ENCODE data around the gene AFG3L2.

Gene AFG3L2

DNA sequence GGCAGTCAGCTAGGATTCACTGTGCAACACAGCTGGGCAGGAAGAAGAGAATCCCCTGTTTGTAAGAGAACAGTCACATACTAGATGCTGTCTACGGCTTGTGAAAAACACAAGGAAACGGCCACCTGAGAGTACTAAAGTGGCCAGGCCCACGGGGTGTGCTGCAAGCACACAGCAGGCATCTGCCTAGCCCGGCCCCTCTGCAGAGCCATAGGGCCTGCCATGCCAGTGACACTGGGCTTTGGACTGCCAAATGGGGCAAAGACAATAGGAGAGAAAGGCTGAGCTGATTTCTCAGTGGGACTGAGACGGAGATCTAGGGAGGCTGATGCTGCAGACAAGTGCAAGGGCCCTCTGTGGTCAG is 58.7 kb downstream of the AFG3L2 start:
- DNase-seq = no peak

DNA sequence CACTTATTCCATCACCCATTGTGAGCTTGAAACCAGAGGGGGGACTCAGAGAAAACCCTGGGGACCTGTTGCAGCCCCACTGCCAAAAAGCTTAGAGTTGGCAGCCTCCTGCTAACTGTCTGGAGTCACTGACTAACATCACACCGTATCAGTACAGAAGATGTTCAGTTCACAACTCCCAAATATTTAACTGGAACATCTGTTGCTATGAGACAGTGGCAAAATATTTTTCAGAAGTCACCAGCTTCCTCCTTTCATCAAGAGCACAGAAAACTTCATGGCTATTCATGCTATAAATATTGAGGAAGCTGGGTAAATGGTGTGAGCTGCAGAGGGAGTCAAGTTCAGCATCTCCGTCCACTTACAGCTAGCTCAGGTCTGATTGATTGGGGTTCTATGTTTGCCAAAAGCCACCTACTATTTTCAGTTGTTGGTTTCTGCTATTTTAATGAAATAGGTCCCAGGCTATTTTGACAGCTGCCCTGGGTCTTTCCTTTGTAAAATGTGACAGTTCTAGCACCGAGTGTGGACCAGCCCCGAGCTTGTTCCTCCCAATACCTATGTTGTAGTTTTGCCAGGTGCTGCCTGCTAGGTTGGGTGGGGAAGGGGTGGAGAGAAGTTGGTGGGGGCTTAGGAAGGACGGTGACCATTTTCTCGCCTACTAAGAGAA is 59.2 kb downstream of the AFG3L2 start:
- DNase-seq = no peak

DNA sequence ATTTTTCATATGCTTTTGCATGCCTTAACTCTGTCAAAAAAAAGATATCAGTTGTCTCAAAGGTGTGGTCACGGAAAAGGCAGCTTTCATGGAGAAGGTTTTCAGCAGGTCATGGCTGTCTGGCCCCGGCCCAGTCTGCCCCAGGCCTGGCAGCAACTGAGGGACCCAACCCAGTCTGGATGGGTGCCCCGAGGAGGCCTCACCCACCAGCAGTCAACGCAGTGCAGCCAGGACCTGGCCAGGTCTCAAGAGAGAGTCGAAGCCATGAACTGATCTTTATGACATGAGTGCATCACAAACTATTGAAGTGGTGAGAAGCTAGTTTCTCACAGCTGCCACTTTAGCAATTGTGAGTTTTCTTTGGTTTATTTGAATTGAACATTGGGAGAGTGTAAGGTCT is 61.1 kb downstream of the AFG3L2 start:
- DNase-seq = no peak

DNA sequence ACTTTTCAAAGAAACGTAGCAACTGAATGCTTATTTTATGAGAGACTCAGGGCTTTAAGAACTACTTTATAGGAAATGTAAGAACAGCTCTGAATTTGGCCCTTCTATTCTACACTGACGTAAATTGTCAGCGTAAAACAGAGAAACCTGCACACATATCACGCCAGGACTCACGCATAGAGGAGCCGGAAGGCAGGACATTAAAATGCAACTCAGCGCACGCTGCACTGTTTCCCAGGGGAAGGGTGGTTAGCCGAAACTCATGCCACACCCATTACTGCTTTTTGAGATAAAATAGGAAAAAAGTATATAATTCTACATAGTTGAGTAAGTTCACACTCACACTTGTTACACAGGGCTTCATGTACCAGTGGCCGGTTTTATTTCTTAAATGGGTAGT is 61.5 kb downstream of the AFG3L2 start:
- DNase-seq = no peak

DNA sequence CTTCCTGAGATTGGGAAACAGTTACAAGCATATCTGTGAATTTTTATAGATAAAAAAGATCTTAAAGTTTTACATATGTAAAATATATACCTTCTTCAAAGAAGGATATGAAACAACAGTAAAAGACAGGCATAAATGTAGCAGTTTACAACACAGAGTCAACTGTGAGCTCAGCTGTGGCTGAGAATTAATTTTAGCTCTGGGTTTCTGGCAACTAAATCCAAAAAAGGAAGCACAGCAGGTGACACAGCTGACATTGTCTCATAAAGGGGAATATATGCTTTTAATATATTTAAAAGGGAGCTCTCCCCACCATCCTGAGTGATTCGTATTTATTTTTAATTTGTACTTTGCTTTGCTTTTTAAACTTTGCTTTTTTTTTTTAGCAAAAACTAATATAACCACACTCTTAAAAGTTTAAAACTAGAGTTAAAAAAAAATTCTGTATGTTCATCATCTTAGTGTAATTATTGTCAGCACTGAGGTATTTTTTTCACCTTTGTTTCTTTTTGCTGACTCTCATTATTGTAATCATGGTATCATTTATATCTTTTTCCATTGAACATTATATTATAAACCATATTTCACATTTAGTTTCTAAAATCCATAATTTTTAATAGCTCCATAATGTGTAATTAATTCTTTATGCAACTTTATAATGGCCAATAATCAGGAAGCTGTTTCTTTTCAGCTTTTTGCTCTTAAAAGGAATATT is 62.3 kb downstream of the AFG3L2 start:
- DNase-seq = no peak

DNA sequence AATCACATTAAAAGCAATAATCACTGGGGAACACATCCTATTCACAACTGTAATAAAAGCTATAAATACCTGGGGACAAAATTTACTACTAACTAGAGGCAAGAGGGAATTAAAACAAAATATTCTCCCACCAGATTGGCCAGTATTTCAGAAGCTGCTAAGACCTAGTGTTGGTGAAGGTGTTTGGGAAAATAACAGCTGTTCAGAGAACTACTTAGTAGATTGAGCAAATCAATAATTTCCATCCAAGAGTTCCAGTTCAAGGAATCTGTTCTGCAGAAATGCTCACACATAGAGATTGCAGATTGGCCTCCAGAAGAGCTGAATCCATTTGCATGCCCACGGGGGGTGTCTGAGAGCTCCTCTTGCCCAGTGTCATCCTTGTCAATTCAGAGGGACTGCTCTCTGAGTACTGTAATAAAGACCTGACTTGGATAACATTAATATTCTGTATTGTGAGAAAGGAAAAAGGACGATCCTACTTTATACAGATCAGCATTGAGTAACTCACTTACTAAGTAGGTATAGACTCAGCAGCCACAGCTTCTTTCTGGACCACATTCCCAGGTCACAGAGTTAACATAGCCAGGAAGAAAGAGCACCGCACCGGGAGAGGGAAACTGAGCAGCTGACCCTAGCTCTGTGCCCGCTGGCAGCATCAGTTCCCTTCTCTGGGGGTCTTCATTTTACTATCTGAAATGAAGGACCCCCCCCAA is 63.3 kb downstream of the AFG3L2 start:
- DNase-seq = no peak

DNA sequence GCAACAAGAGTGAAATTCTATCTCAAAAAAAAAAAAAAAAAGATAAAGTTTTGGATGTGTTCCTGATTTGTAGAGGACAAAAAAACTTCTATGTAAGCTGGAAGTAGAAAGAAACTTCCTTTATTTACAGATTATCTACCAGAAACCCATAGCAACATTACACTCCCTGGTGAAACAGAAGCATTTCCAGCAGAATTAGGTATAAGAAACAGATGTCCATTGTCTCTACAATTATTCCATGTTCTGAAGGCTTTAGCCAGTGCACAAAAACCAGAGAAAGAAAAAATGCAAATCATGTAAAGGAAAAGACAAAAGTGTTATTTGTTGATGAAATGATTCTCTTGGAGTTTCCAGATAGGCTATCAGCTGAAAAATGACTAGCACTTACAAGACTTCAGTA is 64.1 kb downstream of the AFG3L2 start:
- no peak for DNase-seq

DNA sequence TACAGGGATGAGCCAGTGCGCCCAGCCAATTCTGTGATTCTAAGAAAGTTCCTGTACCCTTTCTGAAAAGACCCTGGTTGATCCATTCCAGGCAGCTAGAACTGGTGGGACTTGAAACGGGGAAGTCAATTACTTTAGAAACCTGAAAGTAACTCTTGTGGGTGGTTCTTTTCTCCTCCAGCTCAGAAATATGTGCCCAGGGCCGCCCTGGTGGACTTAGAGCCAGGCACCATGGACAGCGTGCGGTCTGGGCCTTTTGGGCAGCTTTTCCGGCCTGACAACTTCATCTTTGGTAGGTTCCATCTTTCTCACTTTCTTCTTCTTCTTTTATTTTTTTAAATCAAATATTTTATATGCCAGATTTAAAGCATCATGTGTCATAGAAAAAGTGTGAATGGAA is 66.3 kb downstream of the AFG3L2 start:
- no peak for DNase-seq

DNA sequence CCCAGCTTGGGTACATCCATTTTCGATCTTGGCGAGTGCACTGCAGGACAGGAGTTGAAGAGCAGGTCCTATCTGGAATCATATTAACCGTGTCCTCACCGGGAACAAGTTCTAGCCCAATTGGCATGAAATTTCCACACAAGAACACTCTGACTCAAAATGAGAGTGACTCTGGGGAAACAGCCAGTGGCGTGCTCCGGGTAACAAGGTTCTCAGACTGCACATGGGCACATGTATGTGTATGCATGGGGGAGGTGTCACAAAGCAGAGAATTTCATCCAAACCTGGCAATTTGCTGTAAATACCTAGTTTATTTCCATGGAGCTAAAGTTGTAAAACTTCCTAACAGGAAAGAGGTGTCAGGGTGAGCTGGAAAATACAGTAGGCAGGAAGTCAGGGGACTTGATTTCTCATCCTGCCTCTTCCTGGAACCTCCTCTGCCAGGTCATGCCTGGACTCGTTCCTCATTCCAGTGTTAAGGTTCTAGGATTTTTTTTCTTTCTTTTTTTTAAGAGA is 67.3 kb downstream of the AFG3L2 start:
- peak; percentile 24 for DNase-seq

DNA sequence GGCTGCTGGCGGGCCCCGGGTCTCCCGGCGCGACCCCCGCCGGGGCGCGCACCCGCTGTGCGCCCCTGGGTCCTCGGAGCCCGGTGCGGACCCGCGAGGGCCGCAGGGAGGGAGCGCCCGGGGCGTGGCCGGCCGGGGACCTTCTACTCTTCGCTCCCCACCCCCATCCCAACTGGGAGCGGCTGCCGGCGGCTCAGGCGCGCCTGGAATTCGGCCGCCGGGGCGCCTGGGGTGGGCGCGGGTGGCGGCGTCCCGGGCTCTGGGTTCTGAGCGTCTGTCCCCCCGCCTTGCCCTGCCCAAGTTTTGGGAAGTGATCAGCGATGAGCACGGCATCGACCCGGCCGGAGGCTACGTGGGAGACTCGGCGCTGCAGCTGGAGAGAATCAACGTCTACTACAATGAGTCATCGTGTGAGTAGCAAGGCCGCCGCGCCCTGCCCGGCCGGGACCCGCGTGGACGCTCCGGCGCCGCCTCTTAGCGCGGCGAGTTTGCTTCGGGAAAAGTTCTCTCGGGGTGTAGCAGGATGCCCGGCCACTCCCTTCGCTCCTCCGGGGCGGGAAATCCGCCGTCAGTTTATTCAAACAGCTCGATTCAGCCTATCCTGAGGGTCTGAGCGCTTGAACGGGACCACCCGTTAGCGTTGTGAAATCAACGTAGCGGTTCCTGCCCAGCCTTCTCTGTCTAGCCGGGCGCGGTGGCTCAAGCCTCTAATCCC is 68.5 kb downstream of the AFG3L2 start:
- peak; percentile 32 for DNase-seq

DNA sequence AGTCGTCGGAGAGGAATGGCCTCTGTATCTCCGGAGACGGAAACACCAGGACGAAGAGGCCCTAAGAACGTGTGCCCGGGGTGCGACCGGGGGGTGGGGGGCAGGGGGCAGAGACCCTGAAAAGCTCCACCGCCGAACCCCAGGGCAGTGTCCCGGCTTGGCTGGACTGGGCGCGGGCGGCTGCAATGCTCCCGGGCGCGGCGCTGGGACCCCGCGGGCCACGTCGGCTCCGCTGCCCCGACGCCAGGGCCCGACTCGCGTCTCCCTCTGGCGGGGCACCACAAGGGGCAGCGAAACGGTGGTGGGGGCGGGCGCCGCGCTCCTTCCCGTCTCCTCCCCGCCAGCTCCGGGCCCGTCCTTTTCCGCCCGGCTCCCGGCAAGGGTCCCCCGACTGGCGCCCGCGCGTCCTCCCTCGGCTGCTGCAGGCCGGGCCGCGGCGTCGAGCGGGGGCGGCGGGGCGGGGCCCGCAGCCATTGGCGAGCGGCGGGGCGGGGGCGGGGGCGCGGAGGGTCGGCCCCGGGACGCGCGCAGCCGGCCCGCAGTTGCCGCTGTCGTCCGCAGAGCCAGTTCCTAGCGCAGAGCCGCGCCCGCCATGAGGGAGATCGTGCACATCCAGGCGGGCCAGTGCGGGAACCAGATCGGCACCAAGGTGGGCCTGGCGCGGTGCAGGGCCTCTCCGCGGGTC is 69.2 kb downstream of the AFG3L2 start, which contains the start of gene TUBB6:
TUBB6 (plus strand) TSS at position 541 of the 685 bp plus-strand sequence; CDS start at position 593, 52 bp downstream.
- peak; percentile 6 for DNase-seq

DNA sequence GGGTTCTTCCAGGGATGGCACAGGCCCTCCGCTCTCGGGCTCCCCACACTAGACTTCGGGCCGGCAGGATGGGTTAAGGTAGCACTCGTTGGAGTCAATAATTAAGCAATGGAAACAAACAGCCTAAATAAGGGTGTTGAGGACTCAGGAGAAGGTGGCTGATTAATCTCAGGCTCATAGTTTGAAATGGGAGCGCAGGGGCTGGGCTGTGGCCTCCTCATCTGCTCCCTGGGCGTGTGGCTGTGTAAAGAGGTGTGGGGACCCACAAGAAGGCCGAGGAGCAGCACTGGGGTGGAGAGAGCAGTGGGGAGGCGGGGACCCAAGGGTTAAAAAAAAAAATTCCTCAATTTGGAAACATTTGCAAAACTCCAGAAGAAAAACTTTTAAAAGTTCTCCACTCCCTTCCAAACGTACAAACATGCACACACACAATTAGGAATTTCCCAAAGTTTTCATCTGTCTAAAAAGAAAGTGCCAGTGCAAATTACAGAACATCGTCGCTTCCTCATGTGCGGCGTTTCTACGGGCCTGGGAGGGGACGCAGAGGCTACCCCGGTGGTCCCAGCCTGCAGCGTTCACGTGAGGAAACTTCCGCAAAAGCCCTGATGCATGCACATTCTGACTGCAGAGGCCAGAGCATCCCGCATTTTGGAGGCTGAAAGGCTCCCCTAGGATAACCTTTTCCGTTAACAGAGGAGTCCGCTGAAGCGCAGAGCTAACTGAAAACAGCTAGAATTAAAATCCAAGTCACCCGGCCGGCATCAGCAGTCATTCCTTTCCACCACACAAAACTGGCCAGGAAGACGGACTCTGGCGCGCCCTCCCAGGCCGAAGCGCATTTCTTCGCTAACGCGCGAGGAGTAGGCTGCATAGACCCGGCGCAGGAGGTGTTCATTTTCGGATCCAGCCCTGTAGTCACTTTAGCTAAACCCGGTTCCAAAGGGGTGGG is 70.0 kb downstream of the AFG3L2 start:
- no peak for DNase-seq

DNA sequence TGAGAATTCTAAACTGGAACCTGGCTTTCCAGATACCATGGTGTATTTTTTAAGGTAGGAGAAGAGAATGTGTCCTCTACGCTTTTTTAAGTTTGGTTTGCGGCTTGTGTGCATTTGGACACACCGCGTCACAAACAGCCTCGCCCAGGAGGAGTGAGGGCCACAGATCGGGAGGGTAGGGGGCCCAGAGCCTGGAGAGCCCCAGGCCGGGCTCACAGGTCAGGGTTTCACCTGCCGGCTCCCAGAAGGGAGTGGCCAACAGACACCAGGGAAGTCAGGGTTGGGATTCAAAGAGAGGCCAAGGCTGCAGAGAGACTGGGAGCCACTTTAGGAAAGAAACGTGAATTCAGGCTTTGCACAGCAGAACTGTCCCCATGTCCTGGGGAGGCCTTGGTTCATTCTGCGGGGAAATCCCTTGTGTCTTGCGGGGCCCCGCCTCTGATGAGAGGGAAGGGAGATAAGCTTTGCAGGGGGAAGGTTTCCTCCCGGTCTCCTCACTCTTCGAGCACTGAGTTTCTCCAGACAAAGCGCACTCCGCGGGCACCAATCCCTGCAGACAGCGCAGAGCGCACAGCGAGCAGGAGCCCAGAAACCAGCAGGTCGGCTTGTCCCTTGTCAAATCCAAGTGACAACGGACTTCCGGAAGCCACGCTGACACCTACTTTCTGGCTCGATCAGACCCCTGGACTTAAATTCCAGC is 70.9 kb downstream of the AFG3L2 start:
- no peak for DNase-seq

DNA sequence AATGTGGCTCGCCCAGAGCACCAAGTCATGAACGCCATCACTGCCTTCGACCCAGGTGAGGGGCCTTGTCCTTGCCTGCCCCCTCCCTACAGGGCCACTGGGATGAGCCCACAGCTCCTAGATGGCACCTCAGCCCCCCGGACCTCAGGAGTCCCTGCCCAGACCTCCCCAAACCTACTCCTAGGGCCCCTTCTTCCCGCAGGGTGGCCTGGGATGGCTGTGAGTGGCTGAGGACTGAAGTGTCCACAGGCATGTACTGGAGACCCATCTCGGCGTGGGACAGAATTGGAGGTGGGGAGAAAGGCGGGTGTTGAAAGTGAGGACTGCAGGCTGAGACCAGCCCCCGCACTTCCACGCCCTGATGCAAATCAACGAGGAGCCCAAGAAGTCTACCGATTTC is 71.8 kb downstream of the AFG3L2 start:
- no peak for DNase-seq

DNA sequence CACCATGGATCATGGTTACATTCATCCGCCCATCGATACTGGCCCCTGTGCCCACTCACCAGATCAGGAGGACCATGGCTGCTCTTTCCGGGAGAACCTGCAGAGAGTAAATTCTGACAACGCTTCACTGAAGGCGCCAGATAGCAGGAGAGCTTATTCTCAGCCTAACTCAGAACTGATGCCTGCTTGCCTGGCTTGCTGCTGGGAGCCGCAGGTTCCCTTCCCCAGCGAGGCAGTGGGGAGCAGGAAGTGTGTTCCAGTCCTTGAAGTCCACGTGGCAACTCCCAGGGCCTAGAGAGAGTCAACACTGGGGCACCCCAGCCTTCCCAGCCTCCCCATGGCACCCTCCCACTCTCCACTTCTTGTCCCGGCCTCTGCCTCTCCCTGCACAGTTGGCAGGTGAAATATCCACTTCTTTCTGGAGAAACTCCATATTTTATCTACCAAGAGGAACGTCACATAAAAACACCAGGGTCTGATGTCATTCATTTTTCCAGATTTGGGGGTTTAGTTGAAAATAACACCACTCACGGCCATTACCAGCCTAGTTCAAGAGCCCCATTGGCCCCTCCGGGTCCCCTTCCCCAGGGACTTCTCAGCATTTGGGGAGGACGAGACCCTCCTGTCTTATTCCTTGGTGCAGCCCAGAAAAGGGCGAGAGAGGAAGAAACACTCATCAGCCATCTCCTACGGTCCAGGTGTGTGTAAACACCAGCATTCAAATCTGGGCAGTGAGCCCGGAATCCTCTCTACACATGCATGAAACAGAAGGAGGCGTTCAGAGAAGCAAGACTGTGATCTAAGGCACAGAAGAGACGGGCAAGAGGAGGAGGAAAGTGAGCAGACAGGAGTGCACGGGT is 72.4 kb downstream of the AFG3L2 start:
- no peak for DNase-seq

DNA sequence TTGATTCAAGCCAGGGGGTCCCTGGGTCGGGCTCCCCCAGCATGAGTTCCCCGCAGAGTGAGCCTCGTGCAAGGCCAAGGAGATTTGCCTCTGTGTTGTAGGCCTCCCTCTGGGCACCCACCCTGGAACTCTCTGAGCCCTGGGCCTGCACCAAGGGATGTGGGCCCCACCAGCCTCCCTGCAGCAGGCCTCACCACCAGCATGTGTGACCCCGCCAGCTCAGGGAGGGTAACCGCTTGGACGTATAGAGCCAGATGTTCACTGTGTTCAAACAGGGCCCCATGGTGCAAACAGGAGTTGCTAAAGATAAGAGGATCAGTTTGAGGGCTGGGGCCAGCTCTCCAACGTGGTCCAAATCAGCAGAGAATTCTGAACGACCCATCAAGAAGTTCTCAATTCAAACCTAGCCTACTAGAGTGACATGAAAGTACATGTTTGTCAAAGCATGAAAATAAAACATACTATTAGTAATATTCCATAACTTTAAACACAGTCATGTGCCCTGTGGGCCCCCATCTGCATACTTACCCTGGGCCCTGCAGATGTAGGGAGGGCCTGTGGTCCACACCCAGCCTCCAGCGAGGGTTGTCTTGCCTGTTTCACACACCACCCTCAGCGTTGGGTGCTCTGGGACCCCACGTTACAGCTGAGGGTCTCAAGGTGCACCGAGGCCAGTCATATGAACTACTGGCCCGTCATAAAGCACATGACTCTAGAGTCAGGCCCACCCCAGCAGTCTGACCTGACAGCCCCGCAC is 74.5 kb downstream of the AFG3L2 start:
- no peak for DNase-seq

DNA sequence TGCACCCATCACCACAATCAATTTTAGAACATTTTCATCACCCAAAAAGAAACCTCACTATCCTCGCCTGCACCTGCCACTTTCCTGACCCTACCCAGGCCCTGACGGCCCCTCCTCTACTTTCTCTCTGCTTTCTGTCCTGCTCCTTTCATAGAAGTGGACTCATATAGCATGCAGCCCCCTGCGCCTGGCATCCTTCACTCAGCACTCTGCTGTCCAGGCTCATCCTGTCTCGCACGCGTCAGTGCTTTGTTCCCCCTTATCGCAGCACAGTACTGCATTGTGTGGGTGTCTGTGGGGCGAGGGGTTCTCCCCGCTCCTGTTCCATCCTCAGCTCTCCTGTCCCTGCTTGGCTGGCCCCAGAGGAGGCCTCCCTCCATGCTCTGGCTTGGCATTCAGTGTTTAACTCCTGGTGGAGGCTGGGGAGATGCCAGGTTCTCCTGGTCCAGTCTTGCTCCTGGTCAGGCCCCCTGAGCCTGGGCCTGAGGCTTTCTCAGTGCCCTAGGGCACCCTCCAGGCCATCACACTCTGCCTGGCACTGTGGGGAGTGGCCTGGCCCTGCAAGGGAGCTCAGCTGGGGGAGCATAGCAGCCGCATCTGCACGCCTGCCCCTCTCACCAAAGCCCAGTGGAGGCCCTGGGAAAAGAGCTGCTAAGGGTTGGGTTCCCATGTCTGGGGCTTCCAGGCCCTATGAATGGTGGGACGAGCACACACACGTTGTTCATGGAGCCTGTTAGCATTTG is 75.6 kb downstream of the AFG3L2 start:
- DNase-seq = no peak

DNA sequence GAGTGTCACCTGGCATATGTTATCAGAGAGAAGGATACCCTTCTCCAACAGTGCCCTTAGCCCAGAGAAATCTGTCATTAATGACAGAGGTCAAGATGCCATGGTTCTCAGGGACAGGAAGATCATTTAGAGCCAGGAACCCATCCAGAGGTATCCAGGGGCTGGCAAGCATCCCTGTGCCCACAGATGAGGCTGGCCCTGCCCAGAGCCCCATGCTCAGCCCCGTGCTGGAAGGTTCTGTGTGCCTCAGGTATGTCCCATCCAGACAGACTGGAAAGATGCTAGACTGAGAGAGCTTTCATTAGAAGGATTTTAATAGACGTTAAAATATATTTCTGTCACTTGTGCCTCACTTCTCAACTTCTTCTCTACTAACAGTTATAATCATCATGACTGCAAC is 77.2 kb downstream of the AFG3L2 start:
- DNase-seq = no peak

All from activated CD4-positive, alpha-beta T cell treated with anti-CD3 and anti-CD28 coated beads, Interleukin-2, amount 50 U/mL, for 16 hours (primary cell).